Thyroid gland (tissue), 4 donors: Measurements from ENCODE around the gene ANP32A. TPM values are rescaled to one million over a fixed set of nuclear protein-coding genes. Genes with fewer than 3 reads are reported as not detected.

ENCODE experiments used
- DNase-seq, 2 donors: peaks; one replicate each; pipeline ENCODE4 v3.0.0-alpha.2; 2019
- H3K27ac ChIP-seq, 3 donors: fragments of 200-600 bp; sonication (generic); 1 replicate in 2 of 3; 2 replicates in 1 of 3; pipeline ENCODE4 v1.5.1; 2016 to 2019; ENCODE audit warnings: mild to moderate bottlenecking in 1 of 3, moderate library complexity in 1 of 3
- H3K27me3 ChIP-seq: fragments of 200-600 bp; sonication (generic); one replicate; pipeline ENCODE4 v1.5.1; 2019
- H3K36me3 ChIP-seq, 2 donors: fragments of 200-600 bp; sonication (generic); one replicate each; pipeline ENCODE4 v1.5.1; 2016 to 2019
- H3K4me1 ChIP-seq, 2 donors: fragments of 200-600 bp; sonication (generic); one replicate each; pipeline ENCODE4 v1.5.1; 2017 to 2019
- H3K4me3 ChIP-seq, 3 donors: fragments of 200-600 bp; sonication (generic); replicated peaks in 1 of 3; 1 replicate in 2 of 3; 2 replicates in 1 of 3; pipeline ENCODE4 v1.5.1; 2016; ENCODE audit warnings: mild to moderate bottlenecking in 1 of 3
- H3K9me3 ChIP-seq: fragments of 200-600 bp; sonication (generic); one replicate; pipeline ENCODE4 v1.5.1; 2017
- POLR2A ChIP-seq, 2 donors: fragments of 450-650 bp; IDR thresholded peaks; one replicate each; pipeline ENCODE4 v1.6.1; 2017; ENCODE audit warnings: antibody characterized with exemption in 2 of 2, mild to moderate bottlenecking in 2 of 2, moderate library complexity in 1 of 2
- WGBS, 2 donors: methylation state at CpG; one replicate each; pipeline ENCODE4 v1.1.5; 2017; 5-methylcytosine and 5-hydroxymethylcytosine counted together
- intact Hi-C: fragments of 100-400 bp; cut with DNase I; formaldehyde crosslinking; loops from one replicate; pipeline ENCODE4 v1.15.1; 2023
- total RNA-seq, 4 donors: library from RNA; depleted of rRNA; stranded (reverse); fragments of >200 nt; gene quantifications; one replicate each; pipeline ENCODE4 v1.2.3, GENCODE V29; 2016
- TF ChIP-seq, protein P1 (sequence below), 6 experiments: fragments of 200-600 bp in 3 of 6; fragments of 450-650 bp in 3 of 6; sonication (generic) in 3 of 6; IDR thresholded peaks; one replicate each; pipeline ENCODE4 v1.5.1; 2016 to 2019; ENCODE audit warnings: antibody characterized with exemption in 6 of 6, mild to moderate bottlenecking in 2 of 6, inconsistent platforms in 1 of 6, moderate library complexity in 1 of 6

ANP32A gene
- total RNA-seq, 4 donors from 2014 or later, result 65.4 to 116 (median 79.5) TPM

DNA sequence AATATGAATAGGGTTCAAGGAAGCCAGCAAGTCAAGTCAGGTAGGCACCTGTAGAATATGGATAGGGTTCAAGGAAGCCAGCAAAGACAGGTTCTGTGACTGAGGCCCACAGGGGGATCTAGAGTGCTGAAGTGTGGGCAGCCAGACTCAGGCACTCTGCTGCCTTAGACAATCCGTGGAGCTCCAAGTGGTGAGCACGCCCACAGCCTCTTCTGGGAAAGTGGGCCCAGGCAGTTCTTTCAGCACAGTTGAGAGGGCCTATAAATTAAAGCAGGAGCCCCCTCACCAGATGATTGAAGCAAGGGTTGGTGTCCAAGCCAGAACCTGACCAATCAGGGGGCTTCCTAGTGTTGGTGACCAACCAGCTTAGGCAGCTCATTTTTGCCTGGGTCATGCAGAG lies 51.0 kb downstream of the ANP32A start:
- intact Hi-C loops, result loop anchor here (10.0 kb wide), 1 partner anchor 105 kb away; no protein-coding TSS in a partner anchor
- no peak for DNase-seq
- no peaks in the 10 kb centered on the region for H3K27me3 ChIP-seq
- 100% methylated on average over 1 to 2 of the region's 2 CpGs for WGBS, 2 donors
- H3K4me1 ChIP-seq, result peaks cover 4 to 6% of the 10 kb centered on the region in 2 donors
- no peaks in the 10 kb centered on the region for H3K36me3 ChIP-seq
- H3K9me3 ChIP-seq, result no peaks in the 10 kb centered on the region
- no peak for TF ChIP-seq POLR2A (IDR thresholded peaks at IDR 0.05)
- TF ChIP-seq, protein P1, sequence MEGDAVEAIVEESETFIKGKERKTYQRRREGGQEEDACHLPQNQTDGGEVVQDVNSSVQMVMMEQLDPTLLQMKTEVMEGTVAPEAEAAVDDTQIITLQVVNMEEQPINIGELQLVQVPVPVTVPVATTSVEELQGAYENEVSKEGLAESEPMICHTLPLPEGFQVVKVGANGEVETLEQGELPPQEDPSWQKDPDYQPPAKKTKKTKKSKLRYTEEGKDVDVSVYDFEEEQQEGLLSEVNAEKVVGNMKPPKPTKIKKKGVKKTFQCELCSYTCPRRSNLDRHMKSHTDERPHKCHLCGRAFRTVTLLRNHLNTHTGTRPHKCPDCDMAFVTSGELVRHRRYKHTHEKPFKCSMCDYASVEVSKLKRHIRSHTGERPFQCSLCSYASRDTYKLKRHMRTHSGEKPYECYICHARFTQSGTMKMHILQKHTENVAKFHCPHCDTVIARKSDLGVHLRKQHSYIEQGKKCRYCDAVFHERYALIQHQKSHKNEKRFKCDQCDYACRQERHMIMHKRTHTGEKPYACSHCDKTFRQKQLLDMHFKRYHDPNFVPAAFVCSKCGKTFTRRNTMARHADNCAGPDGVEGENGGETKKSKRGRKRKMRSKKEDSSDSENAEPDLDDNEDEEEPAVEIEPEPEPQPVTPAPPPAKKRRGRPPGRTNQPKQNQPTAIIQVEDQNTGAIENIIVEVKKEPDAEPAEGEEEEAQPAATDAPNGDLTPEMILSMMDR (IDR thresholded peaks at IDR 0.05), result no peak
- no peak overlapping the region for H3K4me3 ChIP-seq
- H3K27ac ChIP-seq, result no peak overlapping the region

DNA sequence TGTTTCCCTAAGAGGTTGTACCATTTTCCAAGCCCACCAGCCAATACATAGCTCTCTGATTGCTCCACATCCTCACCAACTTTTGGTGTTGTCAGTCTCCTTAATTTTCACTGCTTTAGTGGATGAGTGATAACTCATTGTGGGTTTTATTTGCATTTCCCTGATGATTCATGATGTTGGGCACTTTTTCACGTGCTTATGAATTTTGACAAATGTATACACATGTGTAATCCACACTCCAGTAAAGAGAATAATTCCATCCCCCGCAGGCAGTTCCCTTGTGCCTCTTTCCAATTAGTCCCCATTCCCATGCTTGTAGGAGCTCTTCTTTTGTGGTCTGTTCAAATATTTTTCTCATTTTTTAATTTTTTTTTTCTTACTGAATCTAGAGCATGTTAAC lies 52.4 kb downstream of the ANP32A start:
- 36% methylated on average over 2 of the region's 2 CpGs for WGBS, 2 donors
- Histone ChIP-seq H3K4me1 (peaks cover 4 to 6% of the 10 kb centered on the region in 2 donors), H3K9me3 (no peaks in the 10 kb centered on the region), H3K27ac (no peak overlapping the region), H3K36me3 (no peaks in the 10 kb centered on the region), H3K27me3 (no peaks in the 10 kb centered on the region), H3K4me3 (no peak overlapping the region)
- TF ChIP-seq POLR2A (IDR thresholded peaks at IDR 0.05), result no peak
- TF ChIP-seq, protein P1 (IDR thresholded peaks at IDR 0.05), result no peak
- DNase-seq, result no peak
- intact Hi-C loops, result no loop called here

DNA sequence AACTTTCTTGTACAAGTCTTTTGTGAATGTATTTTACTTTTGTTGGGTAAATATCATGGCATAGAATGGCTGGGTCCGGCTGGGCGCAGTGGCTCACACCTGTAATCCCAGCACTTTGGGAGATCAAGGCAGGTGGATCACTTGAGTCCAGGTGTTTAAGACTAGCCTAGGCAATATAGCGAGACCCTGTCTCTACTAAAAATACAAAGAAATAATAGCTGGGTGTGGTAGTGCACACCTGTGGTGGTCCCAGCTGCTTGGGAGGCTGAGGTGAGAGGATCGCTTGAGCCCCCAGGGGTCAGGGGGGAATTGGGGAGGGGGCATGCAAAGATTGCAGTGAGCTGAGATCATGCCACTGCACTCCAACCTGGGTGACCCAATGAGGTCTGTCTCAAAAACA lies 52.9 kb downstream of the ANP32A start:
- Histone ChIP-seq H3K4me1 (peaks cover 4 to 6% of the 10 kb centered on the region in 2 donors), H3K4me3 (no peak overlapping the region), H3K27ac (no peak overlapping the region), H3K36me3 (no peaks in the 10 kb centered on the region), H3K9me3 (no peaks in the 10 kb centered on the region), H3K27me3 (no peaks in the 10 kb centered on the region)
- WGBS, 2 donors, result 70 to 73% methylated on average over 4 of the region's 4 CpGs
- TF ChIP-seq, protein P1 (IDR thresholded peaks at IDR 0.05), result no peak
- no peak for TF ChIP-seq POLR2A (IDR thresholded peaks at IDR 0.05)
- intact Hi-C loops, result no loop called here
- no peak for DNase-seq

DNA sequence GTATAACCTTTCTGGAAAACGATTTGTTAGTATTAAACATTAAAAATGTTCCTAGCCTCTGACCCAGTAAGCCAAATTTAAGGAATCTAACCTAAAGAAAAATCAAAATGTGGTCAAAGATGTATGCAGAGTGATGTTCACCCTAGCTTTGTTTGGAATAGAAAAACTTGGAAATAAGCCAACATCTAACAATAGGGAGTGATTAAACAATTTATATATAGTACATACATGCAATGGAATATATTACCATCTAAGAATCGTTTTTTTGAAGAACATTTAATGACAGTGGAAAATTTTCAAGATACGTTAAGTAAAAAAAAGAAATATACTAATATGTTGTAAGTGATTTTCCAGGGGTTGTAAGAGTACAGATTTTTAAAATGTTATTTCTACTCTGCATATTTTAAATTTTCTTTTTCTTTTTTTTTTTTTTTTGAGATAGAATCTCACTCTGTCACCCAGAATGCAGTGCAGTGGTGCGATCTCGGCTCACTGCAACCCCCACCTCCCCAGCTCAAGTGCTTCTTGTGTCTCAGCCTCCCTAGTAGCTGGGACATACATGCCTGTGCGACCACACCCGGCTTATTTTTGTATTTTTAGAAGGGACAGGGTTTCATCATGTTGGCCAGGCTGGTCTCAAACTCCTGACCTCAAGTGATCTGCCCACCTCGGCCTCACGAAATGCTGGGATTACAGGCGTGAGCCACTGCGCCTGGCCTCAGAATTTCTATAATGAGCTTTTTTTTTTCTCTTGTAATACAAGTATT lies 54.9 kb downstream of the ANP32A start:
- intact Hi-C loops, result no loop called here
- DNase-seq, result no peak

DNA sequence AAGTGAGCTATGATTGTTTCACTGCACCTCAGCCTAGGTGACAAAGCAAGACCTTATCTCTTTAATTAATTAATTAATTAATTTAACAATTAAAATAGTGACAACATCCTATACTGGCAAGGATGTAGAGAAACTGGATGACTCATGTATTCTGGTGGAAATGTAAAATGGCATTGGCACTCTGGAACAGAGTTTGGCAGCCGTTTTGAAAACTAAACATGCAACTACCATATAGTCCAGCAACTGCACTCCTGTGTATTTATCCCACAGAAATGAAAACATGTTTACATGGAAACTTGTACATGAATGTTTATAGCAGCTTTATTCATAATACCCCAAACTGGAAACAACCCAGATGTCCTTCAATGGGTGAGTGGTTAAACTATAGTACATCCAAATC lies 56.6 kb downstream of the ANP32A start:
- no peak overlapping the region for H3K27ac ChIP-seq
- H3K27me3 ChIP-seq, result no peaks in the 10 kb centered on the region
- 66 to 81% methylated on average over 1 of the region's 1 CpG for WGBS, 2 donors
- H3K36me3 ChIP-seq, result no peaks in the 10 kb centered on the region
- H3K4me3 ChIP-seq, result no peak overlapping the region
- no peaks in the 10 kb centered on the region for H3K4me1 ChIP-seq
- TF ChIP-seq, protein P1 (IDR thresholded peaks at IDR 0.05), result no peak
- TF ChIP-seq POLR2A (IDR thresholded peaks at IDR 0.05), result no peak
- no peaks in the 10 kb centered on the region for H3K9me3 ChIP-seq
- intact Hi-C loops, result no loop called here
- no peak for DNase-seq

More for the DNA sequence above, 54.9 kb downstream of the ANP32A start:
- no peaks in the 10 kb centered on the region for H3K27me3 ChIP-seq
- no peaks in the 10 kb centered on the region for H3K36me3 ChIP-seq
- no peak overlapping the region for H3K4me3 ChIP-seq
- no peaks in the 10 kb centered on the region for H3K4me1 ChIP-seq
- WGBS, 2 donors, result 77 to 81% methylated on average over 11 of the region's 11 CpGs
- H3K9me3 ChIP-seq, result no peaks in the 10 kb centered on the region
- H3K27ac ChIP-seq, result no peak overlapping the region
- TF ChIP-seq, protein P1 (IDR thresholded peaks at IDR 0.05), result no peak
- TF ChIP-seq POLR2A (IDR thresholded peaks at IDR 0.05), result no peak
